HepG2 (cell line): ENCODE data around the gene NUDT3. TPM values are rescaled to one million over a fixed set of nuclear protein-coding genes. Genes with fewer than 3 reads are reported as not detected.
A peak's percentile ranks its signal among the peaks of the same experiment; 100 is the strongest.

Experiments
- ELF1 ChIP-seq: sonication (generic); formaldehyde crosslinking; IDR thresholded peaks from 2 replicates; pipeline ENCODE4 v1.4.0; 2020; ENCODE audit warnings: missing genetic modification reagents
- MAF1 ChIP-seq: sonication (generic); formaldehyde crosslinking; IDR thresholded peaks from 2 replicates; pipeline ENCODE4 v1.5.0; 2020; ENCODE audit warnings: missing genetic modification reagents, borderline replicate concordance
- PHB2 ChIP-seq: fragments of 450-650 bp; IDR thresholded peaks from 2 replicates; pipeline ENCODE4 v1.6.1; 2018; ENCODE audit not compliant: partially characterized antibody
- POGZ ChIP-seq: sonication (generic); formaldehyde crosslinking; IDR thresholded peaks from 2 replicates; pipeline ENCODE4 v1.4.0; 2020; ENCODE audit warnings: mild to moderate bottlenecking, missing genetic modification reagents
- SMAD9 ChIP-seq: sonication (generic); formaldehyde crosslinking; IDR thresholded peaks from 2 replicates; pipeline ENCODE4 v1.5.1; 2020; ENCODE audit warnings: mild to moderate bottlenecking, missing genetic modification reagents
- SRF ChIP-seq: IDR thresholded peaks from 2 replicates; pipeline ENCODE4 v1.6.1; 2011; ENCODE audit warnings: mild to moderate bottlenecking, low read depth, low read length, moderate library complexity
- ZFP36L1 ChIP-seq: sonication (generic); formaldehyde crosslinking; IDR thresholded peaks from 2 replicates; pipeline ENCODE4 v1.8.0; 2022; ENCODE audit warnings: mild to moderate bottlenecking, missing genetic modification reagents, moderate library complexity
- ZNF543 ChIP-seq: sonication (generic); formaldehyde crosslinking; IDR thresholded peaks from 2 replicates; pipeline ENCODE4 v1.4.0; 2020; ENCODE audit warnings: mild to moderate bottlenecking, missing genetic modification reagents
- ZNF556 ChIP-seq: sonication (generic); formaldehyde crosslinking; IDR thresholded peaks from 2 replicates; pipeline ENCODE4 v1.4.0; 2020; ENCODE audit warnings: mild to moderate bottlenecking, missing genetic modification reagents, borderline replicate concordance
- ZNF772 ChIP-seq: sonication (generic); formaldehyde crosslinking; IDR thresholded peaks from 2 replicates; pipeline ENCODE4 v1.5.0; 2020; ENCODE audit warnings: mild to moderate bottlenecking, missing genetic modification reagents
- ZNF816 ChIP-seq: sonication (generic); formaldehyde crosslinking; IDR thresholded peaks from 2 replicates; pipeline ENCODE4 v1.8.0; 2022; ENCODE audit warnings: missing genetic modification reagents, mild to moderate bottlenecking, borderline replicate concordance
- polyA plus RNA-seq, 8 experiments: library from polyadenylated mRNA; depleted of rRNA in 3 of 8; stranded (reverse) in 7 of 8; unstranded in 1 of 8; fragments of >200 nt; fragmentation: Illumina TruSeq in 4 of 8; extraction: Trizol in 4 of 8; gene quantifications; 2 replicates each; pipeline versions ENCODE4 v1.2.1 to v1.2.3, GENCODE V29; 2011 to 2016; ENCODE audit warnings: low read depth in 4 of 8, missing spikeins in 1 of 8, mixed read lengths in 1 of 8; ENCODE audit not compliant: insufficient read depth in 1 of 8
- total RNA-seq, 5 experiments: library from RNA; depleted of rRNA; stranded (reverse); fragments of >200 nt; fragmentation: Illumina TruSeq; extraction: Trizol; gene quantifications; 2 replicates each; pipeline ENCODE4 v1.2.3, GENCODE V29; 2016; ENCODE audit warnings: low read depth in 1 of 5
- TF ChIP-seq, protein P1 (sequence below): sonication (generic); formaldehyde crosslinking; IDR thresholded peaks from 2 replicates; pipeline ENCODE4 v1.9.0; 2021; ENCODE audit warnings: missing genetic modification reagents, borderline replicate concordance
- TF ChIP-seq, protein P2 (sequence below): sonication (generic); formaldehyde crosslinking; IDR thresholded peaks from 2 replicates; pipeline ENCODE4 v1.8.1; 2022; ENCODE audit warnings: low read depth, mild to moderate bottlenecking, missing genetic modification reagents
- TF ChIP-seq, protein P3 (sequence below): IDR thresholded peaks from 2 replicates; pipeline ENCODE4 v1.6.1; 2016; ENCODE audit warnings: low read depth
- TF ChIP-seq, protein P4 (sequence below): sonication (generic); formaldehyde crosslinking; IDR thresholded peaks from 2 replicates; pipeline ENCODE4 v1.4.0; 2020; ENCODE audit warnings: mild to moderate bottlenecking, missing genetic modification reagents, borderline replicate concordance
- TF ChIP-seq, protein P5 (sequence below): sonication (generic); formaldehyde crosslinking; IDR thresholded peaks from 2 replicates; pipeline ENCODE4 v1.4.0; 2020; ENCODE audit warnings: missing genetic modification reagents, borderline replicate concordance

NUDT3 gene
- total and polyA plus RNA-seq, 2 of the 13 experiments (the other 11 are each of a cell fraction or from before 2014, with no cell fraction given): 20.2 to 20.6 TPM

DNA sequence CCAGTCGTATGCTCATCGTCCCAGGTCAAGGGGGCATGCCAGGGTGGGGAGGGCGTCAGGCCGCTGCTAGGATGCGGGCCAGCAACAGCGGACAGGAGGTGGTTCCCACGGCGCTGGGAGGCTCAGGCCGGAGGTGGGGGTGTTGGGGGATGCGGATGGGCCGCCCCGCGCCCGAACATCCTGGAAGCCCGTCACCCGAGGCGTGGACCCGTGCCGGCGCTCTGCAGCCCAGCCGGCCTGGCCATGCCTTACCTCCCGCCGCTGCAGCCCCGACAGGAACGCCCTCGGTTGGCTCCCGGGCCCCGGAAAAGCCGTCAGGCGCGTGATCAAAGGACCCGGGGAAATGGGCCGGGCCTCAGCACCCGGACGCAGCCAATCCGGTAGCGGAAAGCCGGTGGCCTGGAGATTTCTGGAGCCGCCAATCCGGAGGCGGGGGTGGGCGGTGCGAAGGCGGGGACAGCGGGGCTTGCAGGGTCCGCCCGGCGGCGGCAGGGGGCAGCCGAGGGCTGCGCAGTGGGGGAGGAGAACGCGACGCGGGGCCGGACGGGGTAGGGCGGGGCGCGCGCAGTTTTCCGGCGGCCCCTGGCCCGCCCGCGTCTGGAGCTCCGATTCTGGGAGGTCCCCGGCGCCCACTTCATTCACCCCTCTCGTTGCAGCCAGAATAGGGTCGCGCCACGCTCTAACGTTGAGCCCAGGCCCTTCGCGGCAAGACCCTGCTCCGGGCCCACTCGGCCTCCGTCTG is 143.6 kb downstream of the NUDT3 start, which contains the start of gene SMIM29 (continued):
- TF ChIP-seq, protein P1, sequence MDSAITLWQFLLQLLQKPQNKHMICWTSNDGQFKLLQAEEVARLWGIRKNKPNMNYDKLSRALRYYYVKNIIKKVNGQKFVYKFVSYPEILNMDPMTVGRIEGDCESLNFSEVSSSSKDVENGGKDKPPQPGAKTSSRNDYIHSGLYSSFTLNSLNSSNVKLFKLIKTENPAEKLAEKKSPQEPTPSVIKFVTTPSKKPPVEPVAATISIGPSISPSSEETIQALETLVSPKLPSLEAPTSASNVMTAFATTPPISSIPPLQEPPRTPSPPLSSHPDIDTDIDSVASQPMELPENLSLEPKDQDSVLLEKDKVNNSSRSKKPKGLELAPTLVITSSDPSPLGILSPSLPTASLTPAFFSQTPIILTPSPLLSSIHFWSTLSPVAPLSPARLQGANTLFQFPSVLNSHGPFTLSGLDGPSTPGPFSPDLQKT (CRISPR knock-in tag): no peak
- TF ChIP-seq SRF (no peak), PHB2 (no peak), ZNF543 (peak; percentile 58; the same call in 1 of the 2 replicates), ZNF556 (no peak), MAF1 (CRISPR knock-in tag) (peak; percentile 88), ZNF816 (CRISPR knock-in tag) (no peak; the same call in 1 of the 2 replicates), POGZ (CRISPR knock-in tag) (peak; percentile 44; the same call in 1 of the 2 replicates), ZNF772 (no peak; the same call in 1 of the 2 replicates), ELF1 (peak; percentile 89), ZFP36L1 (CRISPR knock-in tag) (peak; percentile 79; the same call in 1 of the 2 replicates), SMAD9 (CRISPR knock-in tag) (peak; percentile 81; the same call in 1 of the 2 replicates)
- TF ChIP-seq, protein P2, sequence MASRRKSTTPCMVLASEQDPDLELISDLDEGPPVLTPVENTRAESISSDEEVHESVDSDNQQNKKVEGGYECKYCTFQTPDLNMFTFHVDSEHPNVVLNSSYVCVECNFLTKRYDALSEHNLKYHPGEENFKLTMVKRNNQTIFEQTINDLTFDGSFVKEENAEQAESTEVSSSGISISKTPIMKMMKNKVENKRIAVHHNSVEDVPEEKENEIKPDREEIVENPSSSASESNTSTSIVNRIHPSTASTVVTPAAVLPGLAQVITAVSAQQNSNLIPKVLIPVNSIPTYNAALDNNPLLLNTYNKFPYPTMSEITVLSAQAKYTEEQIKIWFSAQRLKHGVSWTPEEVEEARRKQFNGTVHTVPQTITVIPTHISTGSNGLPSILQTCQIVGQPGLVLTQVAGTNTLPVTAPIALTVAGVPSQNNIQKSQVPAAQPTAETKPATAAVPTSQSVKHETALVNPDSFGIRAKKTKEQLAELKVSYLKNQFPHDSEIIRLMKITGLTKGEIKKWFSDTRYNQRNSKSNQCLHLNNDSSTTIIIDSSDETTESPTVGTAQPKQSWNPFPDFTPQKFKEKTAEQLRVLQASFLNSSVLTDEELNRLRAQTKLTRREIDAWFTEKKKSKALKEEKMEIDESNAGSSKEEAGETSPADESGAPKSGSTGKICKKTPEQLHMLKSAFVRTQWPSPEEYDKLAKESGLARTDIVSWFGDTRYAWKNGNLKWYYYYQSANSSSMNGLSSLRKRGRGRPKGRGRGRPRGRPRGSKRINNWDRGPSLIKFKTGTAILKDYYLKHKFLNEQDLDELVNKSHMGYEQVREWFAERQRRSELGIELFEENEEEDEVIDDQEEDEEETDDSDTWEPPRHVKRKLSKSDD (CRISPR knock-in tag): peak; percentile 58; the same call in 1 of the 2 replicates
- TF ChIP-seq, protein P3, sequence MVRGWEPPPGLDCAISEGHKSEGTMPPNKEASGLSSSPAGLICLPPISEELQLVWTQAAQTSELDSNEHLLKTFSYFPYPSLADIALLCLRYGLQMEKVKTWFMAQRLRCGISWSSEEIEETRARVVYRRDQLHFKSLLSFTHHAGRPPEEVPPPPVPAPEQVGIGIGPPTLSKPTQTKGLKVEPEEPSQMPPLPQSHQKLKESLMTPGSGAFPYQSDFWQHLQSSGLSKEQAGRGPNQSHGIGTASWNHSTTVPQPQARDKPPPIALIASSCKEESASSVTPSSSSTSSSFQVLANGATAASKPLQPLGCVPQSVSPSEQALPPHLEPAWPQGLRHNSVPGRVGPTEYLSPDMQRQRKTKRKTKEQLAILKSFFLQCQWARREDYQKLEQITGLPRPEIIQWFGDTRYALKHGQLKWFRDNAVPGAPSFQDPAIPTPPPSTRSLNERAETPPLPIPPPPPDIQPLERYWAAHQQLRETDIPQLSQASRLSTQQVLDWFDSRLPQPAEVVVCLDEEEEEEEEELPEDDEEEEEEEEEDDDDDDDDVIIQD (CRISPR knock-in tag): peak; percentile 70; the same call in 1 of the 2 replicates
- TF ChIP-seq, protein P4, sequence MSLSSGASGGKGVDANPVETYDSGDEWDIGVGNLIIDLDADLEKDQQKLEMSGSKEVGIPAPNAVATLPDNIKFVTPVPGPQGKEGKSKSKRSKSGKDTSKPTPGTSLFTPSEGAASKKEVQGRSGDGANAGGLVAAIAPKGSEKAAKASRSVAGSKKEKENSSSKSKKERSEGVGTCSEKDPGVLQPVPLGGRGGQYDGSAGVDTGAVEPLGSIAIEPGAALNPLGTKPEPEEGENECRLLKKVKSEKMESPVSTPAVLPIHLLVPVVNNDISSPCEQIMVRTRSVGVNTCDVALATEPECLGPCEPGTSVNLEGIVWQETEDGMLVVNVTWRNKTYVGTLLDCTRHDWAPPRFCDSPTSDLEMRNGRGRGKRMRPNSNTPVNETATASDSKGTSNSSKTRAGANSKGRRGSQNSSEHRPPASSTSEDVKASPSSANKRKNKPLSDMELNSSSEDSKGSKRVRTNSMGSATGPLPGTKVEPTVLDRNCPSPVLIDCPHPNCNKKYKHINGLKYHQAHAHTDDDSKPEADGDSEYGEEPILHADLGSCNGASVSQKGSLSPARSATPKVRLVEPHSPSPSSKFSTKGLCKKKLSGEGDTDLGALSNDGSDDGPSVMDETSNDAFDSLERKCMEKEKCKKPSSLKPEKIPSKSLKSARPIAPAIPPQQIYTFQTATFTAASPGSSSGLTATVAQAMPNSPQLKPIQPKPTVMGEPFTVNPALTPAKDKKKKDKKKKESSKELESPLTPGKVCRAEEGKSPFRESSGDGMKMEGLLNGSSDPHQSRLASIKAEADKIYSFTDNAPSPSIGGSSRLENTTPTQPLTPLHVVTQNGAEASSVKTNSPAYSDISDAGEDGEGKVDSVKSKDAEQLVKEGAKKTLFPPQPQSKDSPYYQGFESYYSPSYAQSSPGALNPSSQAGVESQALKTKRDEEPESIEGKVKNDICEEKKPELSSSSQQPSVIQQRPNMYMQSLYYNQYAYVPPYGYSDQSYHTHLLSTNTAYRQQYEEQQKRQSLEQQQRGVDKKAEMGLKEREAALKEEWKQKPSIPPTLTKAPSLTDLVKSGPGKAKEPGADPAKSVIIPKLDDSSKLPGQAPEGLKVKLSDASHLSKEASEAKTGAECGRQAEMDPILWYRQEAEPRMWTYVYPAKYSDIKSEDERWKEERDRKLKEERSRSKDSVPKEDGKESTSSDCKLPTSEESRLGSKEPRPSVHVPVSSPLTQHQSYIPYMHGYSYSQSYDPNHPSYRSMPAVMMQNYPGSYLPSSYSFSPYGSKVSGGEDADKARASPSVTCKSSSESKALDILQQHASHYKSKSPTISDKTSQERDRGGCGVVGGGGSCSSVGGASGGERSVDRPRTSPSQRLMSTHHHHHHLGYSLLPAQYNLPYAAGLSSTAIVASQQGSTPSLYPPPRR (CRISPR knock-in tag): no peak; the same call in none of the 2 replicates
- TF ChIP-seq, protein P5, sequence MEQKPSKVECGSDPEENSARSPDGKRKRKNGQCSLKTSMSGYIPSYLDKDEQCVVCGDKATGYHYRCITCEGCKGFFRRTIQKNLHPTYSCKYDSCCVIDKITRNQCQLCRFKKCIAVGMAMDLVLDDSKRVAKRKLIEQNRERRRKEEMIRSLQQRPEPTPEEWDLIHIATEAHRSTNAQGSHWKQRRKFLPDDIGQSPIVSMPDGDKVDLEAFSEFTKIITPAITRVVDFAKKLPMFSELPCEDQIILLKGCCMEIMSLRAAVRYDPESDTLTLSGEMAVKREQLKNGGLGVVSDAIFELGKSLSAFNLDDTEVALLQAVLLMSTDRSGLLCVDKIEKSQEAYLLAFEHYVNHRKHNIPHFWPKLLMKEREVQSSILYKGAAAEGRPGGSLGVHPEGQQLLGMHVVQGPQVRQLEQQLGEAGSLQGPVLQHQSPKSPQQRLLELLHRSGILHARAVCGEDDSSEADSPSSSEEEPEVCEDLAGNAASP: no peak; the same call in 1 of the 2 replicates
